H9 (cell line): Measurements from ENCODE around the gene MAPK7. TPM values are rescaled to one million over a fixed set of nuclear protein-coding genes. Genes with fewer than 3 reads are reported as not detected.

ENCODE experiments used
- DNase-seq: peaks from one replicate; pipeline ENCODE4 v3.0.0-alpha.2; 2017
- H2AFZ ChIP-seq: one replicate; pipeline ENCODE4 v1.6.1; 2013; ENCODE audit warnings: mild to moderate bottlenecking, low read length, control low read depth, moderate library complexity
- H2AK5ac ChIP-seq: 2 replicates; pipeline ENCODE4 v1.6.1; 2013; ENCODE audit warnings: low read length, control low read depth, mixed read lengths; ENCODE audit not compliant: insufficient read length
- H2BK120ac ChIP-seq: one replicate; pipeline ENCODE4 v1.6.1; 2013; ENCODE audit warnings: low read depth, mild to moderate bottlenecking, low read length, control low read depth, inconsistent platforms; ENCODE audit not compliant: poor library complexity, severe bottlenecking
- H2BK12ac ChIP-seq: 2 replicates; pipeline ENCODE4 v1.6.1; 2013; ENCODE audit warnings: low read length, control low read depth, mixed read lengths, low read depth; ENCODE audit not compliant: insufficient read length
- H2BK15ac ChIP-seq: 2 replicates; pipeline ENCODE4 v1.6.1; 2013; ENCODE audit warnings: low read depth, low read length, control low read depth
- H2BK20ac ChIP-seq: one replicate; pipeline ENCODE4 v1.6.1; 2013; ENCODE audit warnings: low read depth, mild to moderate bottlenecking, low read length, control low read depth, inconsistent platforms; ENCODE audit not compliant: poor library complexity, severe bottlenecking
- H2BK5ac ChIP-seq: 2 replicates; pipeline ENCODE4 v1.6.1; 2013; ENCODE audit warnings: low read length, control low read depth, mixed read lengths; ENCODE audit not compliant: insufficient read length
- H3K14ac ChIP-seq: 2 replicates; pipeline ENCODE4 v1.6.1; 2013; ENCODE audit warnings: low read length, control low read depth; ENCODE audit not compliant: insufficient read depth
- H3K18ac ChIP-seq: 2 replicates; pipeline ENCODE4 v1.6.1; 2013; ENCODE audit warnings: low read depth, mild to moderate bottlenecking, mixed read lengths, low read length, control low read depth; ENCODE audit not compliant: insufficient read length
- H3K23ac ChIP-seq: 2 replicates; pipeline ENCODE4 v1.6.1; 2013; ENCODE audit warnings: low read length, control low read depth, mixed read lengths, low read depth; ENCODE audit not compliant: insufficient read length
- H3K23me2 ChIP-seq: 2 replicates; pipeline ENCODE4 v1.6.1; 2013; ENCODE audit warnings: low read depth, mild to moderate bottlenecking, mixed read lengths, low read length, control low read depth; ENCODE audit not compliant: insufficient read length, poor library complexity, severe bottlenecking
- H3K27ac ChIP-seq: 2 replicates; pipeline ENCODE4 v1.5.1; 2013; ENCODE audit warnings: low read length, control low read depth, mixed read lengths, low read depth; ENCODE audit not compliant: insufficient read length
- H3K27me3 ChIP-seq: 2 replicates; pipeline ENCODE4 v1.6.1; 2013; ENCODE audit warnings: low read length, control low read depth, inconsistent platforms; ENCODE audit not compliant: insufficient read depth
- H3K4ac ChIP-seq: 2 replicates; pipeline ENCODE4 v1.6.1; 2013; ENCODE audit warnings: low read depth, mild to moderate bottlenecking, control low read depth, inconsistent platforms, low read length, moderate library complexity
- H3K4me1 ChIP-seq: 2 replicates; pipeline ENCODE4 v1.6.1; 2013; ENCODE audit warnings: low read length, control low read depth, inconsistent platforms; ENCODE audit not compliant: insufficient read depth
- H3K4me2 ChIP-seq: 2 replicates; pipeline ENCODE4 v1.6.1; 2013; ENCODE audit warnings: low read length, control low read depth, mixed read lengths; ENCODE audit not compliant: insufficient read length, insufficient read depth
- H3K56ac ChIP-seq: 2 replicates; pipeline ENCODE4 v1.6.1; 2013; ENCODE audit warnings: low read depth, mild to moderate bottlenecking, mixed read lengths, low read length, control low read depth; ENCODE audit not compliant: insufficient read length
- H3K79me1 ChIP-seq: 2 replicates; pipeline ENCODE4 v1.6.1; 2013; ENCODE audit warnings: low read depth, mild to moderate bottlenecking, moderate library complexity, low read length, control low read depth, inconsistent platforms; ENCODE audit not compliant: insufficient read depth, poor library complexity, severe bottlenecking
- H3K79me2 ChIP-seq: 2 replicates; pipeline ENCODE4 v1.6.1; 2013; ENCODE audit warnings: low read length, control low read depth, inconsistent platforms; ENCODE audit not compliant: insufficient read depth
- H3K9ac ChIP-seq: 2 replicates; pipeline ENCODE4 v1.6.1; 2013; ENCODE audit warnings: low read length, control low read depth, mixed read lengths; ENCODE audit not compliant: insufficient read length; ENCODE audit errors: extremely low read depth
- H3K9me3 ChIP-seq: one replicate; pipeline ENCODE4 v1.6.1; 2013; ENCODE audit warnings: low read depth, low read length, inconsistent platforms; ENCODE audit not compliant: control insufficient read depth
- H3T11ph ChIP-seq: one replicate; pipeline ENCODE4 v1.6.1; 2013; ENCODE audit warnings: mild to moderate bottlenecking, low read length, control low read depth, inconsistent platforms
- H4K20me1 ChIP-seq: one replicate; pipeline ENCODE4 v1.6.1; 2013; ENCODE audit not compliant: control insufficient read depth, insufficient read length, insufficient read depth
- H4K5ac ChIP-seq: 2 replicates; pipeline ENCODE4 v1.6.1; 2013; ENCODE audit warnings: low read depth, mild to moderate bottlenecking, mixed read lengths, low read length, control low read depth; ENCODE audit not compliant: insufficient read length
- H4K8ac ChIP-seq: replicated peaks from 2 replicates; pipeline ENCODE4 v1.6.1; 2013; ENCODE audit warnings: low read length, control low read depth, mixed read lengths, low read depth; ENCODE audit not compliant: insufficient read length
- H4K91ac ChIP-seq: 2 replicates; pipeline ENCODE4 v1.6.1; 2013; ENCODE audit warnings: low read depth, mild to moderate bottlenecking, moderate library complexity, mixed read lengths, low read length, control low read depth; ENCODE audit not compliant: insufficient read length
- H3K27ac Mint-ChIP-seq, 3 experiments: 2 replicates in 2 of 3; 3 replicates in 1 of 3; pipeline ENCODE4 v1.8.0; 2020 to 2021; ENCODE audit warnings: mixed read lengths in 3 of 3, mild to moderate bottlenecking in 1 of 3, moderate library complexity in 1 of 3
- H3K27me3 Mint-ChIP-seq: 2 replicates; pipeline ENCODE4 v1.8.0; 2021; ENCODE audit warnings: low read depth, mild to moderate bottlenecking, moderate library complexity, mixed read lengths
- H3K36me3 Mint-ChIP-seq, 3 experiments: 2 replicates in 2 of 3; 3 replicates in 1 of 3; pipeline ENCODE4 v1.8.0; 2020 to 2021; ENCODE audit warnings: low read depth in 3 of 3, mixed read lengths in 3 of 3; ENCODE audit not compliant: insufficient read depth in 1 of 3
- H3K4me1 Mint-ChIP-seq, 2 experiments: 2 replicates each; pipeline ENCODE4 v1.8.0; 2020; ENCODE audit warnings: mixed read lengths in 2 of 2
- H3K4me3 Mint-ChIP-seq, 2 experiments: 2 replicates in 1 of 2; 3 replicates in 1 of 2; pipeline ENCODE4 v1.8.0; 2020 to 2021; ENCODE audit warnings: mild to moderate bottlenecking in 2 of 2, mixed read lengths in 2 of 2, moderate library complexity in 1 of 2
- H3K9me3 Mint-ChIP-seq, 2 experiments: 2 replicates in 1 of 2; 3 replicates in 1 of 2; pipeline ENCODE4 v1.8.0; 2020; ENCODE audit warnings: mild to moderate bottlenecking in 2 of 2, mixed read lengths in 2 of 2, moderate library complexity in 1 of 2
- WGBS: extraction: QIAGEN DNeasy Blood & Tissue Kit; methylation state at CpG from one replicate; pipeline ENCODE4 v1.1.7; 2013; ENCODE audit warnings: missing lambda C conversion rate, low lambda C conversion rate, mixed read lengths; ENCODE audit not compliant: insufficient read length; ENCODE audit errors: extremely low coverage; 5-methylcytosine and 5-hydroxymethylcytosine counted together
- total RNA-seq: library from RNA; stranded (reverse); gene quantifications from 2 replicates; pipeline ENCODE4 v1.2.1, GENCODE V29; 2021
- TF ChIP-seq, protein P1 (sequence below): fragments of 200-600 bp; sonication (generic); conservative IDR thresholded peaks from 3 replicates; pipeline ENCODE4 v1.8.0; 2021; ENCODE audit warnings: antibody characterized with exemption, mild to moderate bottlenecking

Gene MAPK7
- total RNA-seq, 1 experiment from 2014 or later, result 43.8 TPM

DNA sequence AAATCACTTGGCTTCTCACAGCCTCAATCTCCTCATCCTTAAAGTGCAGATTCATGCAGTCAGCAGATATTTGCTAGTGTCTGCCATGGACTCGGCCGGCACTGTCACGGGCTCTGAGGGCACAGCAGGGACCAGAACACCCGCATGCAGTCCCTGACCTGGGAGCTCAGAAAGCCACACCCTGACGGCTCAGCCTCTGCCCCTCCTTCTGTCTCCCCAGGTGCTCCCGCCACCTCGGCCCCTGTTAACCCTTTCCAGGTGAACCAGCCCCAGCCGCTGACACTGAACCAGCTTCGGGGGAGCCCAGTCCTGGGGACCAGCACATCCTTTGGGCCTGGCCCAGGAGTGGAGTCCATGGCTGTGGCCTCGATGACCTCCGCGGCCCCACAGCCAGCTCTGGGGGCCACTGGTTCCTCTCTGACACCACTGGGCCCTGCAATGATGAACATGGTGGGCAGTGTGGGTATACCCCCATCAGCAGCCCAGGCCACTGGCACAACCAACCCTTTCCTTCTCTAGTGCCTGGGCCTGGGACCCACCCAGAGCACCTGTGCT is 44.5 kb upstream of the MAPK7 start:
- H3T11ph ChIP-seq, result no peak overlapping the region
- WGBS, result no CpG with 5 or more reads among the region's 12 CpGs
- no peaks in the 10 kb centered on the region for H3K23me2 ChIP-seq
- peaks cover 20 to 38% of the 10 kb centered on the region in 2 experiments for H3K4me1 Mint-ChIP-seq
- no peak overlapping the region for H2BK120ac ChIP-seq
- no peak overlapping the region for H3K4me3 Mint-ChIP-seq
- H4K5ac ChIP-seq, result no peak overlapping the region
- H3K18ac ChIP-seq, result no peak overlapping the region
- no peaks in the 10 kb centered on the region for H3K9me3 Mint-ChIP-seq
- H3K14ac ChIP-seq, result no peak overlapping the region
- no peak overlapping the region for H4K8ac ChIP-seq
- H2BK12ac ChIP-seq, result no peak overlapping the region
- no peak overlapping the region for H2AK5ac ChIP-seq
- H2BK5ac ChIP-seq, result no peak overlapping the region
- peak; percentile 42 for DNase-seq
- H3K9me3 ChIP-seq, result no peaks in the 10 kb centered on the region
- peaks cover 3% of the 10 kb centered on the region for H4K20me1 ChIP-seq
- no peaks in the 10 kb centered on the region for H3K4me1 ChIP-seq
- no peak overlapping the region for H4K91ac ChIP-seq
- H3K27me3 Mint-ChIP-seq, result peaks cover 2% of the 10 kb centered on the region; the same call in 1 of the 2 replicates
- TF ChIP-seq, protein P1, sequence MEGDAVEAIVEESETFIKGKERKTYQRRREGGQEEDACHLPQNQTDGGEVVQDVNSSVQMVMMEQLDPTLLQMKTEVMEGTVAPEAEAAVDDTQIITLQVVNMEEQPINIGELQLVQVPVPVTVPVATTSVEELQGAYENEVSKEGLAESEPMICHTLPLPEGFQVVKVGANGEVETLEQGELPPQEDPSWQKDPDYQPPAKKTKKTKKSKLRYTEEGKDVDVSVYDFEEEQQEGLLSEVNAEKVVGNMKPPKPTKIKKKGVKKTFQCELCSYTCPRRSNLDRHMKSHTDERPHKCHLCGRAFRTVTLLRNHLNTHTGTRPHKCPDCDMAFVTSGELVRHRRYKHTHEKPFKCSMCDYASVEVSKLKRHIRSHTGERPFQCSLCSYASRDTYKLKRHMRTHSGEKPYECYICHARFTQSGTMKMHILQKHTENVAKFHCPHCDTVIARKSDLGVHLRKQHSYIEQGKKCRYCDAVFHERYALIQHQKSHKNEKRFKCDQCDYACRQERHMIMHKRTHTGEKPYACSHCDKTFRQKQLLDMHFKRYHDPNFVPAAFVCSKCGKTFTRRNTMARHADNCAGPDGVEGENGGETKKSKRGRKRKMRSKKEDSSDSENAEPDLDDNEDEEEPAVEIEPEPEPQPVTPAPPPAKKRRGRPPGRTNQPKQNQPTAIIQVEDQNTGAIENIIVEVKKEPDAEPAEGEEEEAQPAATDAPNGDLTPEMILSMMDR, result no peak
- no peak overlapping the region for H3K4me2 ChIP-seq
- H3K4ac ChIP-seq, result no peak overlapping the region
- H3K79me2 ChIP-seq, result no peaks in the 10 kb centered on the region
- no peak overlapping the region for H2AFZ ChIP-seq
- H3K36me3 Mint-ChIP-seq, result peaks cover 7 to 33% (median 28%) of the 10 kb centered on the region in 3 experiments; a peak in 5 of 7 replicates
- H3K27ac Mint-ChIP-seq, result no peak overlapping the region
- H3K27ac ChIP-seq, result no peak overlapping the region
- H3K27me3 ChIP-seq, result no peaks in the 10 kb centered on the region
- no peak overlapping the region for H3K56ac ChIP-seq
- H3K9ac ChIP-seq, result no peak overlapping the region
- H3K23ac ChIP-seq, result no peak overlapping the region
- no peak overlapping the region for H2BK20ac ChIP-seq
- no peaks in the 10 kb centered on the region for H3K79me1 ChIP-seq
- H2BK15ac ChIP-seq, result no peak overlapping the region
